PC-9 (cell line): ENCODE data around the gene SARS2.

Source experiments
- EZH2 ChIP-seq: fragments of 200-600 bp; sonication (generic); IDR thresholded peaks from 2 replicates; pipeline ENCODE4 v1.8.0; 2017; ENCODE audit warnings: antibody characterized with exemption, low read depth
- TF ChIP-seq, protein P1 (sequence below): fragments of 200-600 bp; sonication (generic); conservative IDR thresholded peaks from 2 replicates; pipeline ENCODE4 v1.6.1; 2017; ENCODE audit warnings: mixed run types, antibody characterized with exemption, mild to moderate bottlenecking, moderate library complexity

DNA sequence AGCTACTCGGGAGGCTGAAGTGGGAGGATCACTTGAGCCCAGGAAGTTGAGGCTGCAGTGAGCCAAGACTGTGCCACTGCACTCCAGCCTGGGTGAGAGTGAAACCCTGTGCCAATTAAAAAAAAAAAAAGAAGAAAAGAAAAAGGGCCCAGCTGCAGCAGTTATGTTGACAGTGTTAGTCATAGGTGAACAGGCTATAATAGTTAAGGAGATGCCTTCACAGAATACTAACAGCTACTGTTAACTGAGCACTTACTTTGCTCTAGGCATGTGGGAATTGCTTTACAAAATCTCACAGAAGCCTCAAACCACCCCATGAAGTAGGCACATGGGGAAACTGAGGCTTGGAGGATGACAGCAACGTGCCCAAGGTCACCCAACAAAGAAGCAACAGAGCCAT lies 41.1 kb upstream of the SARS2 start:
- TF ChIP-seq, protein P1, sequence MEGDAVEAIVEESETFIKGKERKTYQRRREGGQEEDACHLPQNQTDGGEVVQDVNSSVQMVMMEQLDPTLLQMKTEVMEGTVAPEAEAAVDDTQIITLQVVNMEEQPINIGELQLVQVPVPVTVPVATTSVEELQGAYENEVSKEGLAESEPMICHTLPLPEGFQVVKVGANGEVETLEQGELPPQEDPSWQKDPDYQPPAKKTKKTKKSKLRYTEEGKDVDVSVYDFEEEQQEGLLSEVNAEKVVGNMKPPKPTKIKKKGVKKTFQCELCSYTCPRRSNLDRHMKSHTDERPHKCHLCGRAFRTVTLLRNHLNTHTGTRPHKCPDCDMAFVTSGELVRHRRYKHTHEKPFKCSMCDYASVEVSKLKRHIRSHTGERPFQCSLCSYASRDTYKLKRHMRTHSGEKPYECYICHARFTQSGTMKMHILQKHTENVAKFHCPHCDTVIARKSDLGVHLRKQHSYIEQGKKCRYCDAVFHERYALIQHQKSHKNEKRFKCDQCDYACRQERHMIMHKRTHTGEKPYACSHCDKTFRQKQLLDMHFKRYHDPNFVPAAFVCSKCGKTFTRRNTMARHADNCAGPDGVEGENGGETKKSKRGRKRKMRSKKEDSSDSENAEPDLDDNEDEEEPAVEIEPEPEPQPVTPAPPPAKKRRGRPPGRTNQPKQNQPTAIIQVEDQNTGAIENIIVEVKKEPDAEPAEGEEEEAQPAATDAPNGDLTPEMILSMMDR = no peak
- no peak for TF ChIP-seq EZH2
